Adipose tissue (tissue), 3 donors: ENCODE data around the gene ALDH1L2. TPM values are rescaled to one million over a fixed set of nuclear protein-coding genes. Genes with fewer than 3 reads are reported as not detected.

Source experiments
- polyA plus RNA-seq, 3 donors: library from polyadenylated mRNA; stranded (reverse); fragments of 200-250 nt; gene quantifications; one replicate each; pipeline ENCODE4 v1.2.3, GENCODE V29; 2013
- donor health status: healthy with polysubstance abuse.
- donor health status: Bipolar disorder and iron deficiency.
- donor health status: healthy.

ALDH1L2 gene
- polyA plus RNA-seq, 3 donors: 3.2 to 12.7 (median 12.5) TPM

Other genes with a start within 250 kb of the ALDH1L2 start
- gene SLC41A2, start 126.2 kb downstream of the ALDH1L2 start, polyA plus RNA-seq: 1 to 10 TPM; 6.8 to 9.0 (median 8.5) TPM
- gene NOPCHAP1, start 98.1 kb downstream of the ALDH1L2 start, polyA plus RNA-seq: 10 to 100 TPM in 1 of 3 donors, 1 to 10 TPM in 2; 7.5 to 11.9 (median 8.8) TPM
- 10 to 100 TPM in 2 of 3 donors, 1 to 10 TPM in 1; 9.2 to 22.4 (median 12.8) TPM for gene WASHC4, start 23.3 kb upstream of the ALDH1L2 start, polyA plus RNA-seq
- gene APPL2, start 151.7 kb upstream of the ALDH1L2 start, polyA plus RNA-seq: 10 to 100 TPM; 10.8 to 34.8 (median 24.8) TPM
- gene C12orf75, start 246.2 kb upstream of the ALDH1L2 start, polyA plus RNA-seq: 10 to 100 TPM in 2 of 3 donors, 1 to 10 TPM in 1; 7.4 to 34.0 (median 15.2) TPM